ENCODE measurements around the gene GJB2. TPM values are rescaled to one million over a fixed set of nuclear protein-coding genes. Genes with fewer than 3 reads are reported as not detected.

GJB2 gene
- total and polyA plus RNA-seq, 10 of the 15 experiments (the other 5 are each of a cell fraction or from before 2014, with no cell fraction given): 0.07 to 0.59 (median 0.31) TPM; not detected in 1

- no peak for TF ChIP-seq JUND (IDR thresholded peaks at IDR 0.05; ENCODE audit: low read depth, low read length)
- no peak for TF ChIP-seq EP300 (IDR thresholded peaks at IDR 0.05; ENCODE audit: borderline replicate concordance in 1 of 2, control insufficient read depth in 1 of 2, low read depth in 2 of 2, low read length in 2 of 2)
- TF ChIP-seq POLR2AphosphoS5 (IDR thresholded peaks at IDR 0.05; ENCODE audit: low read length): no peak
- TF ChIP-seq CBX3 (IDR thresholded peaks at IDR 0.05; ENCODE audit: borderline replicate concordance, low read depth): no peak
- ChIA-PET POLR2A (no interaction called here), RAD21 (ENCODE audit: unreplicated experiment) (no interaction called here), CTCF (no interaction called here), SMC1A (ENCODE audit: uncharacterized antibody, unreplicated experiment) (no interaction called here)
- no peak overlapping the region for H2AFZ ChIP-seq (ENCODE audit: control insufficient read depth, low read depth, low read length)
- no peaks in the 10 kb centered on the region for H3K9me3 ChIP-seq (replicated peaks; ENCODE audit: control insufficient read depth, insufficient read depth, low read length)
- H3K27ac ChIP-seq (ENCODE audit: control insufficient read depth, insufficient read depth): no peak overlapping the region
- BruUV-seq (replicated peaks): no TSS peak
- H3K9ac ChIP-seq (ENCODE audit: control insufficient read depth, insufficient read depth, low read length): no peak overlapping the region
- no peak overlapping the region for H3K4me2 ChIP-seq (ENCODE audit: control insufficient read depth, insufficient read depth)
- ATAC-seq (no peak), FAIRE-seq (no peak), DNase-seq (ENCODE audit: low read depth, low spot score) (no peak)
- in situ Hi-C loops (cut with MboI) (no loop called here), intact Hi-C loops (cut with micrococcal nuclease; ENCODE audit: unreplicated experiment) (no loop called here)
- H3K4me3 ChIP-seq: no peak overlapping the region
- peaks cover 0 to 1% of the 10 kb centered on the region in 2 experiments; a peak in 1 of 4 replicates for H3K27me3 ChIP-seq (replicated peaks in 1 of 2; ENCODE audit: control insufficient read depth in 2 of 2, insufficient read depth in 2 of 2, low read length in 1 of 2)
- WGBS (ENCODE audit: insufficient coverage, insufficient replicate concordance, low lambda C conversion rate, missing lambda C conversion rate): 43% methylated on average over 16 of the region's 16 CpGs
- H3K36me3 ChIP-seq (ENCODE audit: control insufficient read depth in 2 of 2, insufficient read depth in 2 of 2, low read length in 1 of 2): no peaks in the 10 kb centered on the region
- H4K20me1 ChIP-seq (ENCODE audit: control insufficient read depth, insufficient read depth): no peaks in the 10 kb centered on the region
- no peaks in the 10 kb centered on the region for H3K79me2 ChIP-seq (ENCODE audit: control insufficient read depth, insufficient read depth, low read length)
- no peaks in the 10 kb centered on the region for H3K4me1 ChIP-seq (ENCODE audit: control insufficient read depth, insufficient read depth, low read length)
These were observed 14.0 kb upstream of the GJB2 start for GRCh38 chr13:20206698-20207235.

- FAIRE-seq (no peak), ATAC-seq (no peak), DNase-seq (ENCODE audit: low read depth, low spot score) (no peak)
- in situ Hi-C loops (cut with MboI): no loop called here
- H4K20me1 ChIP-seq (ENCODE audit: control insufficient read depth, insufficient read depth): no peaks in the 10 kb centered on the region
- H3K27ac ChIP-seq (ENCODE audit: control insufficient read depth, insufficient read depth): no peak overlapping the region
- ChIA-PET CTCF (no interaction called here), SMC1A (ENCODE audit: uncharacterized antibody, unreplicated experiment) (no interaction called here), POLR2A (no interaction called here), RAD21 (ENCODE audit: unreplicated experiment) (no interaction called here)
- no peaks in the 10 kb centered on the region for H3K9me3 ChIP-seq (replicated peaks; ENCODE audit: control insufficient read depth, insufficient read depth, low read length)
- intact Hi-C loops (cut with micrococcal nuclease; ENCODE audit: unreplicated experiment): no loop called here
- WGBS (ENCODE audit: insufficient coverage, insufficient replicate concordance, low lambda C conversion rate, missing lambda C conversion rate): 52% methylated on average over 11 of the region's 11 CpGs
- H3K4me2 ChIP-seq (ENCODE audit: control insufficient read depth, insufficient read depth): no peak overlapping the region
- H3K79me2 ChIP-seq (ENCODE audit: control insufficient read depth, insufficient read depth, low read length): no peaks in the 10 kb centered on the region
- H3K9ac ChIP-seq (ENCODE audit: control insufficient read depth, insufficient read depth, low read length): no peak overlapping the region
- H3K36me3 ChIP-seq (ENCODE audit: control insufficient read depth in 2 of 2, insufficient read depth in 2 of 2, low read length in 1 of 2): no peaks in the 10 kb centered on the region
- no peak overlapping the region for H3K4me3 ChIP-seq
- peaks cover 0 to 1% of the 10 kb centered on the region in 2 experiments; a peak in 1 of 4 replicates for H3K27me3 ChIP-seq (replicated peaks in 1 of 2; ENCODE audit: control insufficient read depth in 2 of 2, insufficient read depth in 2 of 2, low read length in 1 of 2)
- no peak overlapping the region for H2AFZ ChIP-seq (ENCODE audit: control insufficient read depth, low read depth, low read length)
- no peaks in the 10 kb centered on the region for H3K4me1 ChIP-seq (ENCODE audit: control insufficient read depth, insufficient read depth, low read length)
- BruUV-seq (replicated peaks): no TSS peak
- no peak for TF ChIP-seq PRDM15 (CRISPR knock-in tag; IDR thresholded peaks at IDR 0.05)
- TF ChIP-seq ZBTB33 (IDR thresholded peaks at IDR 0.05): no peak
- no peak for TF ChIP-seq RUNX3 (IDR thresholded peaks at IDR 0.05; ENCODE audit: low read length)
- no peak for TF ChIP-seq YY1 (IDR thresholded peaks at IDR 0.05; ENCODE audit: low read depth, low read length)
- no peak for TF ChIP-seq FOXK2 (IDR thresholded peaks at IDR 0.05)
- no peak for TF ChIP-seq SP1 (IDR thresholded peaks at IDR 0.05; ENCODE audit: low read depth, low read length)
- no peak for TF ChIP-seq NR2C2 (IDR thresholded peaks at IDR 0.05; ENCODE audit: borderline replicate concordance, control insufficient read depth, insufficient read length, low read depth)
- TF ChIP-seq BACH1 (IDR thresholded peaks at IDR 0.05; ENCODE audit: borderline replicate concordance): no peak
These were observed 13.4 kb upstream of the GJB2 start for GRCh38 chr13:20206065-20206697.

Data from GM12878 (cell line).